Measurements from ENCODE around the gene FANCG.

FANCG gene

GRCh38 chr9:35102769-35103659 is 23.3 kb upstream of the FANCG start, which contains the start of gene STOML2:
STOML2 (minus strand) TSS chr9:35103131; CDS start chr9:35103094, 37 bp downstream.
- peak; percentile 97 to 98 for DNase-seq

GRCh38 chr9:35102465-35102768 is 22.7 kb upstream of the FANCG start:
- DNase-seq, result no peak

- no peak for DNase-seq
Measured at GRCh38 chr9:35097573-35097972, 17.8 kb upstream of the FANCG start.

- peak; percentile 90 to 93 for DNase-seq
Measured at GRCh38 chr9:35096035-35096849, 16.5 kb upstream of the FANCG start, which contains the start of gene PIGO. PIGO (minus strand) TSS chr9:35096591; CDS start chr9:35095565, 1,026 bp downstream.

- no peak for DNase-seq
Measured at GRCh38 chr9:35091536-35091935, 11.8 kb upstream of the FANCG start.

GRCh38 chr9:35089434-35089833 is 9.7 kb upstream of the FANCG start:
- no peak for DNase-seq

- DNase-seq, result no peak
Measured at GRCh38 chr9:35085078-35085477, 5.3 kb upstream of the FANCG start.

- peak in 1 of 2 experiments; percentile 39 for DNase-seq
Measured at GRCh38 chr9:35079041-35079425, 709 bp downstream of the FANCG start.

- DNase-seq, result no peak
Measured at GRCh38 chr9:35078066-35078465, 1.7 kb downstream of the FANCG start.

- DNase-seq, result no peak
Measured at GRCh38 chr9:35076848-35077247, 2.9 kb downstream of the FANCG start.

GRCh38 chr9:35075358-35075757 is 4.4 kb downstream of the FANCG start:
- no peak for DNase-seq

- DNase-seq, result no peak
Measured at GRCh38 chr9:35074791-35075190, 5.0 kb downstream of the FANCG start.

GRCh38 chr9:35074141-35074540 is 5.6 kb downstream of the FANCG start:
- no peak for DNase-seq

GRCh38 chr9:35073279-35073612 is 6.5 kb downstream of the FANCG start:
- DNase-seq, result no peak

- peak; percentile 99 to 100 for DNase-seq
Measured at GRCh38 chr9:35072461-35073278, 7.1 kb downstream of the FANCG start, which contains the start of gene VCP. VCP (minus strand) TSS chr9:35072625; CDS start chr9:35072353, 272 bp downstream.

- DNase-seq, result peak; percentile 72 to 85
Measured at GRCh38 chr9:35071814-35072460, 7.8 kb downstream of the FANCG start.

- DNase-seq, result peak; percentile 3 to 11
Measured at GRCh38 chr9:35070823-35071813, 8.6 kb downstream of the FANCG start.

- DNase-seq, result no peak
Measured at GRCh38 chr9:35069020-35069419, 10.7 kb downstream of the FANCG start.

GRCh38 chr9:35067056-35067455 is 12.7 kb downstream of the FANCG start:
- DNase-seq, result no peak

- no peak for DNase-seq
Measured at GRCh38 chr9:35060548-35061207, 19.1 kb downstream of the FANCG start.

- DNase-seq, result no peak
Measured at GRCh38 chr9:35059438-35059837, 20.3 kb downstream of the FANCG start.

Data from NCI-H2081 (cell line).